HG02610 (cell line): ENCODE results near the gene ZNF516.

Experiments used
- ATAC-seq: cut with Tn5 transposase; IDR thresholded peaks from one replicate; pipeline ENCODE4 v1.9.1; 2021; ENCODE audit warnings: mild to moderate bottlenecking, moderate library complexity; ENCODE audit not compliant: unreplicated experiment

ZNF516 gene

DNA sequence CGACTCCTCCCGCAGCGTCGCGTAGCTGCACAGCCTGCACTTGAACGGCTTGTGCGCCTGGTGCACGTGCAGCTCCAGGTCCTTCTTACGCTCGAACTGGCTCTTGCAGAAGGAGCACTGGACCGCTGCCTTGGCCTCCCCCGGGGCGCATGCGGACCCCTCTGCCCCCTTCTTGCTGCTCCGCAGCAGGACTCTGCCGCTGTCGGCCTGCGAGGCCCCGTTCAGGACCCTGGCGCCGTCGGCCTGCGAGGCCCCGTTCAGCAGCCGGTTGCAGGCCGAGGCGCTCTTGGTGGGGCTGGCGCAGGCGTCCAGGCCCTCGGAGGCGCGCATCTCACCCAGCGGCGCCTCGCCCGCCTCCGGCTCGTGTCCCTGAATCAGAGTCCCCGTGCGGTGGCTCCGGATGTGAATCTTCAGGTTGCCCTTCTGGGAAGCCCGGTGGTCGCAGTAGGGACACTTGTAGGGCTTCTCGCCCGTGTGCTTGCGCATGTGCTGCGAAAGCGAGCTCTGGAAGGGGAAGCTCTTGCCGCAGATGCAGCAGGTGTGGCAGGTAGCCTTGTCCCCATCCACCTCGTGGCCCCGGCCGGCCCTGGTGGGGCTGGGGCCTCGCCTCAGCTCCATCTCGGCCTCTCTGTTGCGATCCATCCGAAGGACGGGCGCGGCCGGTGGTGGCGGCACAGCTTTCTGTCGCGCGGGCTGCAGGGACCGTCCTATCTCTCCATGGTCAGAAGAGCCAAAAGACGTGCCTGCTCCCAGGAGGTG is 52.5 kb downstream of the ZNF516 start:
- no peak for ATAC-seq

DNA sequence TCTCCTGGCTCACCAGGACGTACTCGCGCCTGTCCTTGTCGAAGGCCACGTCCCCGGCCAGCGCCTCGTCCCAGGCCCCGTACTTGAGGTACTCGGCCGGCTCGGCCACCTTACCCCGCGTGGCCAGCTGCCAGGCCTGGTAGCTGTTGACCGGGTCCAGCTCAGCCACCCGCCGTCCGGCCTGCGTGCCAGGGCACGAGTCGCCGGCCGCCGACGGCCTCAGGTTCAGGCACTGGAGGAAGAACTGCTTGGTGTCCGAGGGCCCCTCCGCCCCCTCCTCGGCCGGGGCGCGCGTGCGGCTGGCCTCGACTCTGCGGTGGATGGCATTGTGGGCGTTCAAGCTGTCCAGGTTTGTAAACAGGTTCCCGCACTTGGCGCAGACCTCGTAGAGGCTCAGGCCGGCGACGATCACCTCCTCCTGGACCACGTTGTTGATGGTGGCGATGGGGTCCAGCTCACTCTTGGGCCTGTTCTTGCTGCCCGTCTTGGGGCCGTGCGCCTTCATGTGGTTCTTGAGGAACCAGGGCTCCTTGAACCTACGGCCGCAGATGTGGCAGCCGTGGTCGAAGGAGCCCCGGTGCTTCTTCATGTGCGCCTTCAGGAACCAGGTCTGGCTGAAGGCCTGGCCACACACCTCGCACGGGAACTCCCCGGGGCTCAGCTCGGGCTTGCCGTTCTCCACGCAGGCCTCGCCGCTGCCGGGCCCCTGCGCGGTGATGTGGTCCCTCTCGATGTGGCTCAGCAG is 53.2 kb downstream of the ZNF516 start:
- no peak for ATAC-seq

GRCh38 chr18:76441002-76441667 is 53.9 kb downstream of the ZNF516 start:
- no peak for ATAC-seq

GRCh38 chr18:76437910-76438309 is 57.1 kb downstream of the ZNF516 start:
- no peak for ATAC-seq

DNA sequence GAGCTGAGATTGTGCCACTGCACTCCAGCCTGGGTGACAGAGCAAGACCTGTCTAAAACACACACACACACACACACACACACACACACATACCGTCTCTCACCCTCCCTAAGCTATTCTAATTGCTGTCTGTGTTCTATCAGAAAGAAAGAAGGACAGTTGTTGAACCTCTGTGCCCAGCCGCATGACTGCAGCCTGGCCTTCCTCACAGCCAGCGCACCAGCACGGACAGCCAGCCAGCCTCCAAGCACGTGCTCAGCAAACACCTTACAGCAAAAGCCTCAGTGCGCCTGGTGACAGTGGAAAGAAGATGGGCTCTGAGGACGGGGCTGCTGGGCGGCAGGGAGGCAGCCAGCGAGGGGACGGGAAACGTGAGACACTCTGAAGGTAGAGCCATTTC is 58.0 kb downstream of the ZNF516 start:
- no peak for ATAC-seq

DNA sequence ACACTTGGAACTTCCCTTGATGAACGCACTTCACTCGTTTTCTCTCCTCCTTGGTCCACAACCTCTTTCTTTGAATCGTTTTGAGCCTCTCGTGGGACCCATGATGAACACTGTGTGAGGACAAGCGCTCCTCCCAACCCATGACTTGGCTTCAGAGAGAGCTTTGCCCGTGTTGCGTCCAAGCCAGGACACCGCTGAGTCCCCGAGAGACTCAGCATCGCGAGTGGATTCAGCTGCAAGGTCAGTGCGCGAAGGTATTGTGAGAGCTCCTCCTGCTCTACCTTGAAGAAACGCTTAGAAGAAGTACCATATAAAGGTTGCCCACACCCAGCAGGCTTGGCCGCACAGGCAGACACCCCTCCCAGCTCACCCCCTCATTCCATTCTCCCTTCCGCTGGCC is 58.7 kb downstream of the ZNF516 start:
- no peak for ATAC-seq

DNA sequence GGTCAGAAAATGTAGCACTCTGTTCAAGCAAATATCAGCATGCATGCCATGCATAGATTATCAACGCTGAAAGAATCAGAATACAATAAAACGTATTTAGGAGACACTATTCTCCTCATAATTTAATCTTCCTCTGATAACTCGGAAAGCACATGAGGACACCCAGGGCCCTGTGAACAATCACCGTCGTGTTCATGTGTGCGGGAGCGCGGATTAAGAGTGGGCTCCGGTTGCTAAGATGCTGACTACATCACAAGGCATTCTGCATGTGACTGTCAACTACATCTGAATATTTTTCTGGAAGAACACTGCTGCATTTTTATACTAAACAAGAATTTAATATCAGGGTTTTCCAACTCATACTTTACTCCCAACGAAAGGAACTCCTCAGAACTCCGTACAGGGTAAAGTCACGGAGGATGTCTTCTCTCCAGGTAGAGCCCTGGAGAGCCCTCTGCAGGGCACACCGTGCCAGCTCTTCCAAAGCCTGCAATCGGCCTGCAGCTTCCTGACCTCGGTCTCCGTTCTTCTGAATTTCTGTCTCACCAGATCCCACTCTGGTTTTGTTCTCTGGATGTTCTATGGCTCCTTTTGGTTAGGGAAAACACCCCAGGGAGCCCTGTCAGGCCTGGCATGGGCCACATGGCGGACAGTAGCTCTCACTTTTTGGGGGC is 59.6 kb downstream of the ZNF516 start:
- ATAC-seq, result no peak

GRCh38 chr18:76434452-76434851 is 60.6 kb downstream of the ZNF516 start:
- no peak for ATAC-seq

DNA sequence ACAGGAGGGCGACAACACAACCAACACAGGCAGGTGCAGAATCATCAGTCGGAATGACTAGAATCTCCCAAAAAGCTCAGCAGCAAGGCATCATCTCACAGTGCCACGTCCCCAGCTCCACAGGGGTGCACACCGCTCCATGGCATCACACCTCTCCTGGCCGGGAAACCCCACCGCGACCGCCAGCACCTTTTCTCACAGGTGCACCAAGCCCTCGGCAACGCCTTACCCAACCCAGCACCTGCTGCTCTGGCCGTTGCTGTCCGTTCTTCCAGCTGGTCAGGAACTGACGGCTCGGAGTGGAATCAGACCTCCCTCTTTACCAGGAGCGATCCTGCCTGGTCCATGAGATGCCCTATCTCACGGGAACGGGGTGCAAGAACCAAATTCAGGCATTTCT is 61.3 kb downstream of the ZNF516 start:
- no peak for ATAC-seq

DNA sequence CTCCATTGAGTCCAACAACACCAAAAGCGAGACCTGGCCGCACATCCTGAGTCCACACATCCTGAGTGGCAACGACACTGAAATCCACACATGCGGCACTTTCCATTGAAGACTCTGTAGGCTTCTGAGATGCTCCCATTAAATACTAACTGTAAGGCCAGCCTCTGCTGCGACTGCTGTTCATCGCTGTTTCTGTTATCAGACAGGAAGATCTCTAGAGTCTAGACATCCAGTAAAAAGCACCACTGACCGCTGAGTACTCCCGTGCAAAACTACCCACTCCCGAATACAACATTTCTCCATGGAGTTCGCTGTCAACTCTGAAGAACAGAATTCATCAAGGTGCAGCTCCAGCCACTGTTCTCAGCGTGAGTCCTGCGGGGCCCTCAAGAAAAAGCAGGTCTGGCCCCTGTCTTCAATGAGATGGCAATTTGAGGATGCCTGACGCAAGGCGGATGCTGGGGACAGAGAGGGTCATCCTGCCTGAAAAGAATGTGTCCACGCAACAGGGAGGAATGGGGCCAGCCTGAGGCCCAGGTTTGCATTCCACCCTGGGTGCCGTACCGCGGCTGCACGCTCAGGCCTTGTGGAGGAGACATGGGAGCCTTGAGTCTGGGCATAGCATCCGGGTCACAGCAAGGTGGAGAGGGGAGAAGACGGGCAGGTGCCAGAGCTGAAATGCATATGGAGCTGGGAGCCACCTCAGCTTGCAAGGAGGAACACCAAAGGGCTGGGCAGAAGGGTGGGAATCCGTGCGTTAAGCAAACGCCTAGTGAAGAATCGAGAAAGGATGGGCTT is 61.9 kb downstream of the ZNF516 start:
- no peak for ATAC-seq

GRCh38 chr18:76432274-76432755 is 62.7 kb downstream of the ZNF516 start:
- ATAC-seq, result no peak

GRCh38 chr18:76431437-76432273 is 63.4 kb downstream of the ZNF516 start:
- no peak for ATAC-seq

- no peak for ATAC-seq
Measured at GRCh38 chr18:76430636-76431035, 64.4 kb downstream of the ZNF516 start.

DNA sequence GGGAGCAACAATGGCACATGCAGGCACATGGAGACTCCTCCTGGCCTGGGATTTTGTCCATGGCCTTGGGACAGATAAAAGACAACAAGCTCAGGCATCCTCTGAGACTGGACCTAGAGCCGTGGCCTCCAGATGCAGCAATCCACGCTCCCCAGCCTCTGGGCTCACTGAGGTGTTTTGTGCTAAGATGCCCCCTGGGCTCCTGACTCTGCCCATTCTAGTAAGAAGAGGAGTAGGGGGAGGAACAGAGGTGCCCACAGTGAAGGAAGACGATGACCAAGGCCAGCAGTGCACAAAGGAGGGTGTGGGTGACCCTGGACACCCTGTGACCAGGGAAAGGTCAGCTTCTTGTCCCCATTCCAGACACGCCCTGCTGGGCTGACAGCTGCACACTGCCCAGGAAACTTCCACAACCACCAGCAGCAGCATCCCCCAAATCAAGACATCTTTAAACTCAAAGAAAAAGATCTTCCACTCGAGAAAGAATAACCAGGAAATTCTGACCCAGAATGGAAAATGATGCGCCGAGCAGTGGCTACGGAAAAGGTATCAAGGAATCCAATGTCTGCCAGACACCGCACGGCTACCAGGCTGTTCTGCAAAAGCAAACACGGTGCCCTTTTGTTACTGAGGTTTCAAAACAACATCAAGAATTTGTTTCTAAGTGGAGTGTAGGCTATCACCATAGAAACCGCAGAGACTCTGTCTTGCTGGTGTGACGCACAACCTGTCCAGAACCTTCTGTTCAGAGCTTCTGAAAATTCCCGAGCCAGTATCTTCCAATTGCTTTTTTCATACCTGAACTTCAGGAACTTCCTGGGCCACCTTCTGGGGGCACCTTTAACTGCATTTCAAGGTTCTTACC is 65.5 kb downstream of the ZNF516 start:
- ATAC-seq, result no peak

- ATAC-seq, result no peak
Measured at GRCh38 chr18:76428396-76429261, 66.4 kb downstream of the ZNF516 start.

DNA sequence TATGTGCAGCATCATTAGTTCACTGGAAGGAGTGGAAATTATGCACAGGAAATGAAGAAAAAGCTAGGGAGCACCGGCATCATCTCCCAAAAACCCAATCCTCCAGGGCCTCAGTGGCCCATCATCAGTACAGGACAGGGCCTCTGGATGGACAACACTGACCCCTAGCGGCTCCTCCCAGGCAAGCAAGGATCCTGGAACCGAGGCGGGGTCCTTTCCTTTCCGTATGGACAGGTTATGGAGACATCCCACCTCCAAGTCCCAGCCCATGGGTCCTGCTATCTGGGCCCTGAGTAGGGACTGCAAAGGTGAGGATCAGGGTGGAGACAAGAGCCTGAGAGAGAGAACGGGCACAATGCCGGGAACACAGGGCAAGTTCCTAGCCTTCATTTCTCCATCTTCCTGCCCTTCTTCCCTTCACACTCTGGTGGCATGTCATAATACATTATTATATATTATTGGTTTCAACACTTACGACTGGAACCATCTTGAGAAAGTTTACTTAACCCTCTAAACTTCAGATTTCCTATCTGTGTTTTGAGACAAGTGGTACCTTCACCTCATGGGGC is 68.2 kb downstream of the ZNF516 start:
- ATAC-seq, result no peak
